ENCODE data around the gene ITPRIP. TPM values are rescaled to one million over a fixed set of nuclear protein-coding genes. Genes with fewer than 3 reads are reported as not detected.

Gene ITPRIP
- total RNA-seq, 2 donors from 2014 or later = 4.7 to 7.9 TPM

DNA sequence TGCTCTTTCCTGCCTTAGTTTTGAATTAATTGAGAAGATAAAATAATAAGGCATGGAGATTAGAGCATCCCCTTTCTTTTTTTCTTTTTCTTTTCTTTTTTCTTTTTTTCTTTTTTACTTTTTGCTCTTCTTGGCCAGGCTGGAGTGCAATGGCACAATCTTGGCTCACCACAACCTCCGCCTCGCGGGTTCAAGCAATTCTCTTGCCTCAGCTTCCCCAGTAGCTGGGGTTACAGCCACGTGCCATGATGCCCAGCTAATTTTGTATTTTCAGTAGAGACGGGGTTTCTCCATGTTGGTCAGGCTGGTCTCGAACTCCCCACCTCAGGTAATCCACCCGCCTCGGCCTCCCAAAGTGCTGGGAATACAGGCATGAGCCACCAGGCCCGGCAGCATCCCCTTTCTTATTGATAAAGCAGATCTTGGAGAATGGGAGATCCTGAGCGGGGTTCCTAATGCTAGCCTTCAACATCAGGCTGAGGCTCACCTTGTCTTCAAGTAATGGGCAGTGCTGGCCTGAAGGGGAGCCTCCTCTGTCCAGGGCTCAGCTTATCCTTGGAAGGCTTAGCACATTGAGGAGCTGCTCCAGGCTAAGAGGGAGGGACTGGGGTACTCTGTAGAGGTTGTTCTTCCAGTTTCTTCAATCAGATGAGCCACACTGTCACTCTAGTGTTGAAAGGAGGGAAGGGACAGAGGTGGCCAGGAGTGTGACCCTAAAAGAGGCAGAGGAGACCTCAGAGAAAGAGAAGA lies 41.4 kb downstream of the ITPRIP start:
- Histone ChIP-seq H3K4me1 (peaks cover 9% of the 10 kb centered on the region), H3K36me3 (replicated peaks in 1 of 2; ENCODE audit: insufficient read depth in 1 of 2, low read depth in 2 of 2) (no peaks in the 10 kb centered on the region), H3K27me3 (no peaks in the 10 kb centered on the region), H3K27ac (no peak overlapping the region), H3K4me3 (no peak overlapping the region), H3K9me3 (no peaks in the 10 kb centered on the region)
- DNase-seq = no peak
- TF ChIP-seq POLR2A (IDR thresholded peaks at IDR 0.05) = no peak
- TF ChIP-seq, protein P1, sequence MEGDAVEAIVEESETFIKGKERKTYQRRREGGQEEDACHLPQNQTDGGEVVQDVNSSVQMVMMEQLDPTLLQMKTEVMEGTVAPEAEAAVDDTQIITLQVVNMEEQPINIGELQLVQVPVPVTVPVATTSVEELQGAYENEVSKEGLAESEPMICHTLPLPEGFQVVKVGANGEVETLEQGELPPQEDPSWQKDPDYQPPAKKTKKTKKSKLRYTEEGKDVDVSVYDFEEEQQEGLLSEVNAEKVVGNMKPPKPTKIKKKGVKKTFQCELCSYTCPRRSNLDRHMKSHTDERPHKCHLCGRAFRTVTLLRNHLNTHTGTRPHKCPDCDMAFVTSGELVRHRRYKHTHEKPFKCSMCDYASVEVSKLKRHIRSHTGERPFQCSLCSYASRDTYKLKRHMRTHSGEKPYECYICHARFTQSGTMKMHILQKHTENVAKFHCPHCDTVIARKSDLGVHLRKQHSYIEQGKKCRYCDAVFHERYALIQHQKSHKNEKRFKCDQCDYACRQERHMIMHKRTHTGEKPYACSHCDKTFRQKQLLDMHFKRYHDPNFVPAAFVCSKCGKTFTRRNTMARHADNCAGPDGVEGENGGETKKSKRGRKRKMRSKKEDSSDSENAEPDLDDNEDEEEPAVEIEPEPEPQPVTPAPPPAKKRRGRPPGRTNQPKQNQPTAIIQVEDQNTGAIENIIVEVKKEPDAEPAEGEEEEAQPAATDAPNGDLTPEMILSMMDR (IDR thresholded peaks at IDR 0.05) = no peak
- no peak for ATAC-seq
- intact Hi-C loops (cut with DNase I) = no loop called here
- WGBS, 2 donors = 92 to 94% methylated on average over 9 to 10 of the region's 10 CpGs

DNA sequence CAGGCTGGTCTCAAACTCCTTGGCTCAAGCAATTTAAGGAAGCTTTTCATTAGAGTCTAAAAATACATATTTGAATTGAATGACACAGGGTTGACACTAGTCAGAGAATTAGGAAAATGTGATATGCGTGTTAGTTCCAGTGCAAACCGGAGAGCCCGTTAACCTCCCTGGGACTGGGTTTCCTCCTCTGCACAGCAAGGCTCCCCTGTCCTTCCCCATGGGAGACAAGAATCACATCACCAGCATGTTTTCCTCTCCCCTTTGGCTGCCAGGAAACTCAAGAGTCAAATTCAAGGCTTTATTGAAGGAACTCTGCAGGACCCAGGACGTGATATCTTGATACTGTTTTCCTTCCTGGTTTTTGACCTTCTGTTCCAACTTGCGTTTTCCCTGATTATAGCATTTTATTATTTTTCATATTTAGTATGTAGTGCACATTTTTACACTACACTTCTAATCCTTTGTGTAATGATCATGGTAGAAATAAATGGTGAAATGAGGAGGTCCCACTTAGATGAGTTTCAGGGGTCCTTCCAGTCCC lies 44.4 kb downstream of the ITPRIP start:
- Histone ChIP-seq H3K36me3 (replicated peaks in 1 of 2; ENCODE audit: insufficient read depth in 1 of 2, low read depth in 2 of 2) (no peaks in the 10 kb centered on the region), H3K4me1 (peaks cover 8% of the 10 kb centered on the region), H3K4me3 (no peak overlapping the region), H3K9me3 (no peaks in the 10 kb centered on the region), H3K27me3 (no peaks in the 10 kb centered on the region), H3K27ac (no peak overlapping the region)
- intact Hi-C loops (cut with DNase I) = loop anchor here (5.0 kb wide), 1 partner anchor 53 kb away; no protein-coding TSS in a partner anchor
- DNase-seq = no peak
- TF ChIP-seq, protein P1 (IDR thresholded peaks at IDR 0.05) = no peak
- no peak for TF ChIP-seq POLR2A (IDR thresholded peaks at IDR 0.05)
- 84 to 87% methylated on average over 5 of the region's 5 CpGs for WGBS, 2 donors
- no peak for ATAC-seq

DNA sequence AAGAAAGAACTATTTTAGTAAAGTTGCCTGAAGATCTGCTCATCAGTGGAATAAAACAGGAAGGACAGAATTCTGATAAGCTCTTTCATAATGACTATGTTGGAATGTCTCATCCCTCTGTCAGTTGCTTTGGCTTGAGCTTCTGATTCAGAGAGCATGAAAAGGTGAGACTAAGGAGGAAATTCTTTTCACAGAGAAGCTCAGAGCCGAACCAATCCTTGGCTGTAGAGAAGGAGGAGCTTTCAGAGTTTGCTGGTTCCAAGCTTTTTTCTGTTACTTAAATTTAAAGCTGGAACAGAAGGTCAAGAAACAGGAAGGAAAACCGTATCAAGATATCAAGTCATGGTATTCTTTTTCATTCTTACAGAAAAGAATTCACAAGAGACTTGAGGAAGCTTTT lies 45.3 kb downstream of the ITPRIP start:
- H3K4me1 ChIP-seq = peaks cover 8% of the 10 kb centered on the region
- TF ChIP-seq, protein P1 (IDR thresholded peaks at IDR 0.05) = no peak
- TF ChIP-seq POLR2A (IDR thresholded peaks at IDR 0.05) = no peak
- no peaks in the 10 kb centered on the region for H3K36me3 ChIP-seq (replicated peaks in 1 of 2; ENCODE audit: insufficient read depth in 1 of 2, low read depth in 2 of 2)
- DNase-seq (no peak), ATAC-seq (no peak)
- no peaks in the 10 kb centered on the region for H3K9me3 ChIP-seq
- intact Hi-C loops (cut with DNase I) = loop anchor here (5.0 kb wide), 1 partner anchor 54 kb away; no protein-coding TSS in a partner anchor
- no peak overlapping the region for H3K27ac ChIP-seq
- H3K4me3 ChIP-seq = no peak overlapping the region
- 53 to 61% methylated on average over 2 of the region's 2 CpGs for WGBS, 2 donors
- no peaks in the 10 kb centered on the region for H3K27me3 ChIP-seq

DNA sequence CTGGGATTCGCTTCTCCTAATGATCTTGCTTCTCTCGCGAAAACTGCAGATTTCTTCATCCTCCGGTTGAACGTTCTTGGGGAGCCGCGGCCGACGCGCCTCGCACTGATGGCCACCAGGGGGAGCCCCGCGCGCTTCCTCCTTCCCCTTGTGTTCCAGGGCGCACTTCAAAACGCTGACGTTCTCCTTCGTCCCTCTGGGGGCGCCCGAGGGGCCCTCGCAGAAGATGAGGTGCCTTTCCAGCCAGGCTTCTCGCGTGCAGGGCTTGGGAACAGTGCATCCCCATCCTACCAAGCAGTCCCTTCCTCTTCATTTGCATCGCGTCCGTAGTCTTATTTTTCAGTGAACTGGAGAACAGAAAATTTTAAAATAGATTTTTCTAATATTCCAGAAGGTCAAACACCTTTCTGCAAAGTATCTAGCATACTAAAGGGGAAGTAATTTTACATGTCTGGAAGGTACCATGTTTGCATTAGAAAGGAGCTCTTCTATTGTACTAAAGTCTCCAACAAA lies 46.8 kb downstream of the ITPRIP start:
- no peak overlapping the region for H3K4me3 ChIP-seq
- intact Hi-C loops (cut with DNase I) = loop anchor here (5.0 kb wide), 1 partner anchor 56 kb away; no protein-coding TSS in a partner anchor
- H3K4me1 ChIP-seq = peaks cover 8% of the 10 kb centered on the region
- H3K36me3 ChIP-seq (replicated peaks in 1 of 2; ENCODE audit: insufficient read depth in 1 of 2, low read depth in 2 of 2) = no peaks in the 10 kb centered on the region
- 3 to 4% methylated on average over 11 to 26 of the region's 26 CpGs for WGBS, 2 donors
- ATAC-seq (peak; percentile 99), DNase-seq (peak; percentile 89 to 92 (median 89))
- H3K9me3 ChIP-seq = no peaks in the 10 kb centered on the region
- H3K27me3 ChIP-seq = no peaks in the 10 kb centered on the region
- no peak for TF ChIP-seq POLR2A (IDR thresholded peaks at IDR 0.05)
- TF ChIP-seq, protein P1 (IDR thresholded peaks at IDR 0.05) = peak; percentile 98 to 100 (median 99)
- no peak overlapping the region for H3K27ac ChIP-seq

Measured in body of pancreas (tissue), 4 donors.